Kidney (tissue), 14 donors: ENCODE data around the gene VDR. TPM values are rescaled to one million over a fixed set of nuclear protein-coding genes. Genes with fewer than 3 reads are reported as not detected.
A peak's percentile ranks its signal among the peaks of the same experiment; 100 is the strongest.

ENCODE experiments used
- DNase-seq, 5 donors: peaks; one replicate each; pipeline ENCODE4 v3.0.0-alpha.2; 2013 to 2020
- FAIRE-seq: peaks from 2 replicates; lab custom pipeline; 2012; peaks lifted over from hg19 to GRCh38; lab: Jason Lieb, UNC
- H3K27ac ChIP-seq, 2 donors: one replicate each; pipeline ENCODE4 v1.7.0; 2013; ENCODE audit warnings: low read depth in 2 of 2, low read length in 2 of 2, inconsistent platforms in 1 of 2
- H3K27me3 ChIP-seq: one replicate; pipeline ENCODE4 v1.7.1; 2013; ENCODE audit warnings: low read length, inconsistent platforms; ENCODE audit not compliant: control insufficient read depth, insufficient read depth
- H3K36me3 ChIP-seq, 3 donors: one replicate each; pipeline versions ENCODE4 v1.7.0 to v1.7.1; 2013; ENCODE audit warnings: low read length in 3 of 3, control low read depth in 1 of 3, inconsistent platforms in 1 of 3; ENCODE audit not compliant: insufficient read depth in 3 of 3, control insufficient read depth in 2 of 3
- H3K4me1 ChIP-seq, 3 donors: one replicate each; pipeline versions ENCODE4 v1.7.0 to v1.7.1; 2013; ENCODE audit warnings: low read length in 3 of 3, inconsistent platforms in 1 of 3, low read depth in 1 of 3; ENCODE audit not compliant: control insufficient read depth in 2 of 3, insufficient read depth in 2 of 3
- H3K4me3 ChIP-seq, 3 donors: one replicate each; pipeline versions ENCODE4 v1.7.0 to v1.8.1; 2013; ENCODE audit warnings: low read length in 3 of 3, control low read depth in 1 of 3, inconsistent platforms in 1 of 3
- H3K9ac ChIP-seq, 3 donors: one replicate each; pipeline versions ENCODE4 v1.7.0 to v1.7.1; 2013; ENCODE audit warnings: low read length in 3 of 3, control low read depth in 1 of 3, inconsistent platforms in 1 of 3
- H3K9me3 ChIP-seq, 3 donors: one replicate each; pipeline versions ENCODE4 v1.7.0 to v1.7.1; 2013; ENCODE audit warnings: low read length in 3 of 3, control low read depth in 1 of 3, inconsistent platforms in 1 of 3; ENCODE audit not compliant: control insufficient read depth in 2 of 3, insufficient read depth in 1 of 3
- intact Hi-C: fragments of 100-400 bp; cut with DNase I; formaldehyde crosslinking; loops from one replicate; pipeline ENCODE4 v1.11.1; 2022
- polyA plus RNA-seq: library from polyadenylated mRNA; stranded (reverse); fragments of 350-450 nt; fragmentation: Illumina TruSeq; extraction: RNeasy Lipid Tissue Mini Kit (QIAGEN cat#74804); gene quantifications from one replicate; pipeline ENCODE4 v1.2.3, GENCODE V29; 2014; ENCODE audit warnings: low read depth, low replicate concordance; ENCODE audit not compliant: insufficient read depth
- total RNA-seq: library from RNA; stranded (reverse); fragmentation: NEBNext Ultra II Directional; extraction: Animal tissue kit (Norgen Biotek cat#: 25700); gene quantifications from one replicate; pipeline ENCODE4 v1.2.1, GENCODE V29; 2021
- TF ChIP-seq, protein P1 (sequence below): IDR thresholded peaks from 3 replicates; pipeline ENCODE4 v1.5.1; 2012; ENCODE audit warnings: mild to moderate bottlenecking, moderate library complexity, borderline replicate concordance; ENCODE audit not compliant: insufficient read depth; ENCODE audit errors: extremely low read depth
- donor health status: control.
- donor health status: control.
- donor health status: control.
- donor health status: control.
- donor health status: control.
- donor health status: DM: yes; HTN: yes; CAD: no.
- donor health status: Normal renal cell carcinoma (clear cell type).

The VDR gene
- total and polyA plus RNA-seq, 2 donors from 2014 or later, result 14.8 to 19.1 TPM

DNA sequence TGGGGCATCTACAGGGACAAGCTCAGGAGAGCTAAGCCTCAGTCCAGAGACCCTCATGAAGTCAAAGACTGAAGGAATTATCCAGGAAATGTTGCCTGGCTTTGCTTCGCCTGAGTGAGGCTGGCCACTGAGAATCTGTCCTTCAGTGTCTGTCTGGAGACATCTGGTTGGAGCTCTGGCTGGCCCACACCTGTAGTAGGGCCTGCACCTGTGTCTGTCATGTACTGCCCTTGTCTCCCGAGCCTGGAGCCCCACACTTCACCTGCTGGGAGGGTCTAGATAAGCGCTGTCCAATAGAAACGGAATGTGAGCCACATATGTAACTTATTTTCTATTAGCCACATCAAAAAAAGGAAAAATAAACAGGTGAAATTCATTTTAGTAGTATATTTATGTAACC, 75.2 kb downstream of the VDR start:
- Histone ChIP-seq H3K4me1 (peaks cover 4 to 25% (median 19%) of the 10 kb centered on the region in 3 donors), H3K4me3 (peak overlapping the region in 1 of 3 donors; percentile 28), H3K36me3 (no peaks in the 10 kb centered on the region), H3K9ac (peak overlapping the region in 2 of 3 donors; percentile 4 to 76), H3K27me3 (no peaks in the 10 kb centered on the region), H3K27ac (peak overlapping the region; percentile 68 to 96), H3K9me3 (no peaks in the 10 kb centered on the region)
- intact Hi-C loops, result no loop called here
- DNase-seq (no peak), FAIRE-seq (no peak)
- TF ChIP-seq, protein P1, sequence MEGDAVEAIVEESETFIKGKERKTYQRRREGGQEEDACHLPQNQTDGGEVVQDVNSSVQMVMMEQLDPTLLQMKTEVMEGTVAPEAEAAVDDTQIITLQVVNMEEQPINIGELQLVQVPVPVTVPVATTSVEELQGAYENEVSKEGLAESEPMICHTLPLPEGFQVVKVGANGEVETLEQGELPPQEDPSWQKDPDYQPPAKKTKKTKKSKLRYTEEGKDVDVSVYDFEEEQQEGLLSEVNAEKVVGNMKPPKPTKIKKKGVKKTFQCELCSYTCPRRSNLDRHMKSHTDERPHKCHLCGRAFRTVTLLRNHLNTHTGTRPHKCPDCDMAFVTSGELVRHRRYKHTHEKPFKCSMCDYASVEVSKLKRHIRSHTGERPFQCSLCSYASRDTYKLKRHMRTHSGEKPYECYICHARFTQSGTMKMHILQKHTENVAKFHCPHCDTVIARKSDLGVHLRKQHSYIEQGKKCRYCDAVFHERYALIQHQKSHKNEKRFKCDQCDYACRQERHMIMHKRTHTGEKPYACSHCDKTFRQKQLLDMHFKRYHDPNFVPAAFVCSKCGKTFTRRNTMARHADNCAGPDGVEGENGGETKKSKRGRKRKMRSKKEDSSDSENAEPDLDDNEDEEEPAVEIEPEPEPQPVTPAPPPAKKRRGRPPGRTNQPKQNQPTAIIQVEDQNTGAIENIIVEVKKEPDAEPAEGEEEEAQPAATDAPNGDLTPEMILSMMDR, result no peak

DNA sequence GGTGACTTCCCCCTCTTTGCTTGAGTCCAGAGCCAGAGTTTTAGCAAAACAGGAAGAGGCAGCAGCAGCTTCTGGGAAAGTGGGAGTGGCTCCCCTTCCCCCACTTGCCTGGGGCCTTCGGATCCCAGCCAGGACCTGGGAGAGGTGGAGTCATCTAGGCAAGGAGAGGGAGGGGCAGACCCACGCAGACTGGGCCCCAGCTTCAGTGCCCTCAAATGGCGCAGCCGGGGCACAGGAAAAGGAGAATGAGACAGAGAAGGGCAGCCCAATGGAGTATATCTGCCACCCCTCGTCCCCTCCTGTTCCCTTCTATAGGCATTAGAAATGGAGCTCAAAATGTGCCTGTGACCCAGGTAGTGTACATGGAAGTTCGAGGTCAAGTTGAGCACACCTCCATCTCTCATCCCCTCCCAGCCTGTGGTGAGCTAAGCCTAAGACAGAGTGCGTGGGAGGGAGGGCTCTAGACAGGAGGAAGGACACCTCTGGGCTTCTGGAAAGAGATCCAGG, 75.8 kb downstream of the VDR start:
- Histone ChIP-seq H3K9me3 (no peaks in the 10 kb centered on the region), H3K27ac (peak overlapping the region; percentile 68 to 96), H3K9ac (peak overlapping the region in 2 of 3 donors; percentile 4 to 76), H3K4me1 (peaks cover 4 to 29% (median 19%) of the 10 kb centered on the region in 3 donors), H3K27me3 (no peaks in the 10 kb centered on the region), H3K36me3 (no peaks in the 10 kb centered on the region), H3K4me3 (peak overlapping the region in 2 of 3 donors; percentile 15 to 28)
- intact Hi-C loops, result no loop called here
- TF ChIP-seq, protein P1, result no peak
- DNase-seq, result peak; percentile 75 to 96 (median 87)
- no peak for FAIRE-seq

DNA sequence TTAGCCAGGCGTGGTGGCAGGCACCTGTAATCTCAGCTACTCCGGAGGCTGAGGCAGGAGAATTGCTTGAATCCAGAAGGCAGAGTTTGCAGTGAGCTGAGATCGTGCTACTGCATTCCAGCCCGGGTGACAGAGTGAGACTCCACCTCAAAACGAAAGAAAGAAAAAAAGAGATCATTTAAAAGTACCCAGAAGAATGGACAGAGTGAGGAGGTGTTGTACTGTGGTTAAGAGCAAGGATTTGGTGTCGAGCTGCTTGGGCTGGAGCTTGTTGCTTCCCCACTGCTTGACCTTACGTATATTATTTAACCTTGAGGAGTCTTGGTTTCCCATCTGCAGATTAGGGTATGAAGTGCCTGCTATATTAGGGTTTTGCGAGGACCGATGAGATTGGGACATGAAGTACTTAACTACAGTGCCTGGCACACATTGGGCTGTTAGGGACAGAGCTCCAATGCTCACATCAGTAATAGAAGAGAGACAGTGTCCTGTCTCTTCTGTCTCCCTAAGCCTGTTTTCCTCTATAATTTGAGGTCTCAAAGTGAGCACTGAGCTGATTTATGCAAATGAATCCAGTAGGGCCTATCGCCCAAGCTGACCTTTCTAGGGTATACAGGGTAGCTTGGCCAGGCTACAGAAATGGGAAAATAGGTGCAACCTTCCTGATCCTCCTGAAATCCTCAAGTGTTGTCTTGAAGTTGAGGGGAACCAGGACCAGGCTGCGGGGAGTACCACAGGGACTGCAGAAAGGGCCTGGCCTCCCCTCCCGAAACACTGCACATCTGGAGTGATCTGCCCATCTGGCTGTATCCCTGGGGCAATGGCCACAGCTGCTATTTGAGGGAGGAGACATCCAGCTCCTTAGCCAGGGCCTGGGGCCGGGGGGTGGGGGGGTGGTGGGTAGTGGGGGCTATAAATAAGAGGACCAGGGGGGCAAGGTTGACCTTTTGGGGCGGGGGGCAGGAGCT, 76.5 kb downstream of the VDR start:
- peaks cover 4 to 33% (median 19%) of the 10 kb centered on the region in 3 donors for H3K4me1 ChIP-seq
- no peak for DNase-seq
- intact Hi-C loops, result no loop called here
- H3K36me3 ChIP-seq, result no peaks in the 10 kb centered on the region
- H3K27ac ChIP-seq, result peak overlapping the region; percentile 84
- no peaks in the 10 kb centered on the region for H3K9me3 ChIP-seq
- no peak overlapping the region for H3K4me3 ChIP-seq
- FAIRE-seq, result no peak
- H3K27me3 ChIP-seq, result no peaks in the 10 kb centered on the region
- peak overlapping the region in 1 of 3 donors; percentile 1 for H3K9ac ChIP-seq
- TF ChIP-seq, protein P1, result no peak
